ENCODE measurements around the gene HS3ST3B1. TPM values are rescaled to one million over a fixed set of nuclear protein-coding genes. Genes with fewer than 3 reads are reported as not detected.

HS3ST3B1 gene
- total and polyA plus RNA-seq, 2 of the 4 experiments (the other 2 are of a cell fraction): 3.1 to 4.3 TPM

GRCh38 chr17:14336418-14336817, 35.5 kb downstream of the HS3ST3B1 start:
- Histone ChIP-seq H2BK5ac (ENCODE audit: low read depth, low read length, poor library complexity, severe bottlenecking) (no peak overlapping the region), H3K9ac (ENCODE audit: low read depth, low read length) (no peak overlapping the region), H2BK20ac (ENCODE audit: low read depth, low read length) (no peak overlapping the region), H2BK15ac (ENCODE audit: low read depth, low read length) (no peak overlapping the region), H4K8ac (ENCODE audit: low read depth in 2 of 2, low read length in 2 of 2) (no peak overlapping the region), H3K18ac (ENCODE audit: low read depth, low read length) (no peak overlapping the region), H4K5ac (ENCODE audit: low read depth, low read length) (no peak overlapping the region), H2AK5ac (ENCODE audit: low read depth, low read length) (no peak overlapping the region), H3K9me1 (ENCODE audit: insufficient read depth, low read length) (peaks cover 15% of the 10 kb centered on the region), H3K4me1 (ENCODE audit: control insufficient read depth, insufficient read depth, low read length) (peaks cover 2% of the 10 kb centered on the region; the same call in 1 of the 2 replicates), H3K36me3 (ENCODE audit: control insufficient read depth, insufficient read depth, low read length) (peaks cover 4% of the 10 kb centered on the region), H3K9me3 (ENCODE audit: control insufficient read depth, insufficient read depth, low read length) (no peaks in the 10 kb centered on the region), H3K79me1 (ENCODE audit: low read depth in 1 of 2, low read length in 2 of 2) (peaks cover 30 to 84% of the 10 kb centered on the region in 2 experiments), H3K4ac (ENCODE audit: low read depth, low read length) (no peak overlapping the region), H3K14ac (replicated peaks; ENCODE audit: low read depth, low read length) (no peak overlapping the region), H3K27me3 (ENCODE audit: control insufficient read depth, insufficient read depth, low read length) (no peaks in the 10 kb centered on the region), H2AK9ac (replicated peaks; ENCODE audit: low read depth, low read length, poor library complexity) (no peak overlapping the region), H2AFZ (replicated peaks; ENCODE audit: low read length, poor library complexity) (no peak overlapping the region), H3K56ac (ENCODE audit: extremely low read depth, insufficient read depth, low read length) (no peak overlapping the region), H4K91ac (ENCODE audit: insufficient read depth, low read depth, low read length) (no peak overlapping the region), H2BK120ac (ENCODE audit: low read depth, low read length) (no peak overlapping the region), H3K4me3 (ENCODE audit: insufficient read depth, low read depth, low read length) (no peak overlapping the region), H4K20me1 (ENCODE audit: insufficient read depth, low read length) (peaks cover 47% of the 10 kb centered on the region; the same call in 1 of the 2 replicates), H3K23ac (ENCODE audit: low read depth, low read length) (no peak overlapping the region), H3K4me2 (ENCODE audit: low read depth, low read length) (no peak overlapping the region), H3K27ac (ENCODE audit: insufficient read depth, low read length) (no peak overlapping the region)
- ATAC-seq (ENCODE audit: low read depth) (no peak), DNase-seq (no peak)
- dilution Hi-C loops (cut with HindIII; ENCODE audit: low sequenced_read_pairs, unreplicated experiment): no loop called here
- no TSS peak for BruUV-seq (replicated peaks)
- CTCF ChIA-PET: interaction anchor here (0.6 kb wide), 1 partner anchor 112 kb away, joined by 5 read pairs; no protein-coding TSS in a partner anchor
- TF ChIP-seq ELK1 (IDR thresholded peaks at IDR 0.05; ENCODE audit: borderline replicate concordance, low read depth, low read length) (no peak), POLR2A (IDR thresholded peaks at IDR 0.05; ENCODE audit: low read depth, low read length) (no peak), FOS (IDR thresholded peaks at IDR 0.05; ENCODE audit: low read depth, low read length) (no peak), MAFK (IDR thresholded peaks at IDR 0.05; ENCODE audit: low read depth, low read length) (no peak), MAZ (IDR thresholded peaks at IDR 0.05; ENCODE audit: borderline replicate concordance, low read depth, low read length) (no peak), RAD21 (IDR thresholded peaks at IDR 0.05; ENCODE audit: low read length) (no peak), RFX5 (IDR thresholded peaks at IDR 0.05; ENCODE audit: low read depth, low read length) (no peak), MXI1 (IDR thresholded peaks at IDR 0.05; ENCODE audit: borderline replicate concordance, low read depth, low read length) (no peak), USF2 (IDR thresholded peaks at IDR 0.05; ENCODE audit: low read depth, low read length) (no peak), NFE2L2 (IDR thresholded peaks at IDR 0.05; ENCODE audit: low read depth, low read length) (no peak), SMC3 (IDR thresholded peaks at IDR 0.05; ENCODE audit: low read depth, low read length) (no peak), BHLHE40 (IDR thresholded peaks at IDR 0.05; ENCODE audit: low read depth, low read length) (no peak), CHD1 (IDR thresholded peaks at IDR 0.05; ENCODE audit: low read depth, low read length) (no peak)
- WGBS, 2 experiments (ENCODE audit: extremely low coverage in 2 of 2, insufficient read length in 1 of 2): 60% methylated on average over 1 of the region's 4 CpGs; no CpG with 5 or more reads in 1 of the 2 experiments
- POLR2A ChIA-PET (ENCODE audit: unreplicated experiment): no interaction called here
- in situ Hi-C loops (cut with MboI; ENCODE audit: low sequenced_read_pairs): no loop called here
- intact Hi-C loops (cut with micrococcal nuclease): no loop called here
